Kasumi-1 (cell line): ENCODE results near the gene CRIP1.

ENCODE experiments used
- DNase-seq, 2 experiments: peaks; one replicate each; lab custom pipeline; 2025; lab: John Stamatoyannopoulos, UW

The CRIP1 gene

DNA sequence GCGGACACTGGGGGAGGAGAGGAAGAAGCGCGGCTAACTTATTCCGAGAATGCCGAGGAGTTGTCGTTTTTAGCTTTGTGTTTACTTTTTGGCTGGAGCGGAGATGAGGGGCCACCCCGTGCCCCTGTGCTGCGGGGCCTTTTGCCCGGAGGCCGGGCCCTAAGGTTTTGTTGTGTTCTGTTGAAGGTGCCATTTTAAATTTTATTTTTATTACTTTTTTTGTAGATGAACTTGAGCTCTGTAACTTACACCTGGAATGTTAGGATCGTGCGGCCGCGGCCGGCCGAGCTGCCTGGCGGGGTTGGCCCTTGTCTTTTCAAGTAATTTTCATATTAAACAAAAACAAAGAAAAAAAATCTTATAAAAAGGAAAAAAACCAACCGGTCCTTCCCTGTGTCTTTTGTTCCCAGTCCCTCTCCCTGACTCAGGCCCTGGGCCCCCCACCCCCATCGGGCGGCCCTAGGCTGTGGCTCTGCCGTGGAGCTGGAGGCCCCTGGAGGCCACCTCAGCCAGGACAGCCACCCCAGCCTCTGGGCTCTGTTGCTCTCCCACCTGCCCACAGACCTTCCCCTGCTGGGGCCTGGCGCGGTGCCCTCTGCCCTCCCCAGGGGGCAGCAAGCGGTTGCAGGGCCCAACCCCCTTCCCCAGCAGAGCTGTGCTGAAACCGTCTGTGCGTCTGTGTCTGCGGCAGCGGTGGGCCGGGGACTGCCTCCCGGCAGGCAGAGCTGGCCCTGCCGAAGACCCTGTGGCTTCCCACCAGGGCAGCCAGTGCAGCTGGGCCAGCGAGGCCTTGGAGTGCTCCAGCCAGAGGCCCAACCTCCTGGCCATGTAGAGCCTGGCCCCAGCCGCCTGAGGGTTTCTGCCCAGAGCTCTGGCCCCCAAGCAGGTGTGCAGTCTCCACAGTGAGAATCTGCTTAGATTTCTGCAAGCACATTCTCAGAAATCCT, 16.1 kb upstream of the CRIP1 start:
- DNase-seq, result no peak

DNA sequence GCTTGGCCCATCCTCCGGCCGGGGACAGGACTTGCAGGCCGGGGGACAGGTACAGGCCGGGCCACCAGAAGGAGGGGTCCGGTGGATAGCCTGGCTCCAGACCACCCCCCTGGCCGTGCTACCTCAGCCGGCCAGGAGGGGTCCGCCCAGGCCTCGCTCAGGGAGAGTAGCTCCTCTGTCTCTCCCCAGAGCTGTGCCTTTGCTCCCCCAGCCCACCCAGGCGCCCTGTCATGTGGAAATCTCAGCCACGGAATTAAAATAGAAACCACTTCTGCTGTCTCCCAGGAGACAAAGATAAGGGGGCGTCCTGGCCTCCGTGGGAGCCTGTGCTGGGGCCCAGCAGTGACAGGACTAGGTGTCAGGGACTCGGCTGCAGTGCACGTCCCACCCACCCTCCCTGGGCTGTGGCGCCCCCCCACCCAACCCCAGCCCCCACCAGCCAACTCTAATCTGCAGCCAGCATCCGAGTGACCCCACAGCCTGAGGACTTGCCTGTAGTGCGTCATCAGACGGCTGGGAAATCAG, 15.3 kb upstream of the CRIP1 start:
- no peak for DNase-seq

DNA sequence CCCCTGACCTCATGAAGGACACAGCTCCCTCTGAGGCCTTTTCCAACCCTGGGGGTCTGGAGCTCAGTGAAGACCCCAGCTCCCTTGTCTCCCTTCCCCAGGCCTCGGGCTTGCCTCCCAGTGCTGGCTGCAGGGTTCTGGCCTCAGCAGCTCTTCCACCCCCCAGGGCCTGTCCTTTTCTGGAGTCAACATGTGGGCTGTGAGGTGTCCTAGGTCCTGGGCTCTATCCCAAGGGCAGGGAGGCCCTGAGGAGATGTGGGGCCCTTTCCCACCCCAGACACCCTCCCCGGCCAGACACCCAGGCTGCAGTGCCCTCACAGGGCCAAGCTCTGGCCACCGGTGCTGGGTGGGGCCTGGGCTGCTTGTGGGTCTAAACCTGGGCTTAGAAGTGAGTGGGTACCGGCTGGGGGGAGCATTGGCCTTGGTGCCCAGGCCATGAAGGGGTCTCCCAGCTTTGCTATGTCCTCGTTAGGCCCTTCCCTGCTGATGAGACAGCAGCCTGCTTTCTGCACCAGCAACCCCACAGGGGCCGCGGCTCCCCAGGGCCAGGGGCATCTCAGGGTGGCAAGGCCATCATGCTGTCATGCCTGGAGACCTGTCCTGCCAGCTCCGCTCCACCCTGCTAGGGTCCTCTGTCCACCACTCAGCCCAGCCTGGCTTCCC, 14.7 kb upstream of the CRIP1 start:
- DNase-seq, result no peak

DNA sequence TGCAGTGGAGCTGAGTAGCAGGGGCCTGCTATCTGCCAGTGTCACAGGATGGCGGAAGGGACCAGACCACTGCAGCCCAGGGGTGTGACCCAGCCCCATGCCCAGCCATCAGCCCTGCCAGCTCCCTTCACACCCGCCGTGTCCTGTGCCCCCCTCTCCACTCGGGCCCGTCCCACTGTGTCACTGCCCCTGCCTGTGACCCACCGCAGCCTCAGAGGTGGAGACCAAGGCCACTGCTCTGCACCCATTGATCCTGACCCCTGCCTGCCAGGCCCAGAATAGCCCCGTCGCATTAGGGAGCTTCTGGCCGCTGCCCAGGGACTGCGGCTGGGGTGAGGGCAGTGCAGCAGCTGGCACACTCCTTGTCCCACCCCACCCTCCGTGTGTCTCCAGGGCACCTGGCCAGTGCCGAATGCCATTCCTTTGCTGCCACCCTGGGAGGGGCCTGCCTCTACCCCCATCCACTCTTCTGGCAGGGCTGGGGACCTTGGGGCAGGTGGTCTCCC, 14.1 kb upstream of the CRIP1 start:
- no peak for DNase-seq

DNA sequence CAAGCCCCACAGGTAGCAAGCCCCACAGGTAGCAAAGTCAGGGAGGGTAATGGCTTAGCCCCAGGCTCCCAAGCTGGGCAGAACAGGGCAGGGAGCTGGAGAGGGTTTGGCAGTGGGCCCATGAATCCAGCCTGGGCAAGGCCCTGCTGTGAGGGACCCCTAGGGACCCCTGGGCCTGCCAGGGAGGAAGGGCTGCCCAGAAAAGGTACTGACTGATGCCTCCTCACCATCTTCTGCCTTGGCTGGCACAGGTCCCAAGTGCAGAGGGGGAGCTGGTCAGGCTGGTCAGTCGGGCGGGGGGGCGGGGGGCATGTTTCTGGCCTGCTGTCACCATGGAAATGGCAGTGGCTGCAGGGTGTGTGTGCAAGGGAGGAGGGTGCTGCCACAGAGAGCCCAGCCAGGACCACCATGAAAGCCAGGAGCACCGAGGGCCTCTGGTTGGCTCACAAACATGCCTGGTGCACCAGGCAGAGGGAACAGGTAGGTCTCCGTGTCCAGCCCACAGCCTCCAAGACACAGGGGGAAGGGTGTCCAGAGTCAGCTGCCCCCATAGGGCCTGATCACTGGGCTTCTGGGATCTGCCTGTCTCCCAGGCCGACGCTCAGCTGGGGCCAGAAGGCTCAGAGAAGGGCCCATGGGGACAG, 13.5 kb upstream of the CRIP1 start:
- DNase-seq, result no peak

DNA sequence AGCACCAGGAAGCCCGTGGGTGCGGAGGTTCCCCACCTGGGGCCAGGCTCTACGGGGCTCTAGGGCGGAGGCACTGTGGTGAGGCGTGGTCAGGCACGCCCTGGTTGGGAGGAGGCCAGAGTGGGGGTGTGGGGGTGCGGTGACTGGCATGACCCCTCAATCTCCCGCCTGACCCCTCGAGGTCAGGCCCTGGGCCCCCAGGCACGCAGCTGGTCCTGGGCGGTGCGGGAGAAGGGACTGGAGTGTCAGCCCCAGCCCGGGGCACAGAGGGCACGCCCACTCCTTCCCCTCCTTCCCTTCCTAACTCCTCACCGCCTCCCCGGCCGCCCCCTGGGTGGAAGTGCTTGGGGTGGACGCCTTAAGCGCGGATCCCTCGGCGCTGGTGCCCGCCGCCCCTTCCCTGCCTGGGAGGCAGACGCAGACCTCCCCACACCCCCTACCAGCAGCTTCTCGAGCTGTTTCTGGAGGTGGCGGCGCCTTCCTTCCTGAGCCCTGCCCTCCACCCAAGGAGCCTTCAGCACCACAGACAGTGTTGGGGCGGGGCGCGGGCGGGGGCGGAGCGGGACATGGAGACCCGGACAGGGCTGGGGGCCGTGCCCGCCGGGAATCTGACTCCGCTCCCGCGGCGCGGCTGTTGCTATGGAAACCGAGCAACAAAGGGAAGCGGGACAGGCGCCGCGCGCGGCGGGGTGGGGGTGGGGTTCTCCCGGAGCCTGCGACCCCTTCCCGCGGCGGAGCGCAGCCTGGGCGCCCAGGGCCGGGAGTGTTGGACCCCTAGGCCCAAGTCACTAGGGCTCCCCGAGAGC, 12.8 kb upstream of the CRIP1 start:
- DNase-seq, result peak; percentile 63 to 73

DNA sequence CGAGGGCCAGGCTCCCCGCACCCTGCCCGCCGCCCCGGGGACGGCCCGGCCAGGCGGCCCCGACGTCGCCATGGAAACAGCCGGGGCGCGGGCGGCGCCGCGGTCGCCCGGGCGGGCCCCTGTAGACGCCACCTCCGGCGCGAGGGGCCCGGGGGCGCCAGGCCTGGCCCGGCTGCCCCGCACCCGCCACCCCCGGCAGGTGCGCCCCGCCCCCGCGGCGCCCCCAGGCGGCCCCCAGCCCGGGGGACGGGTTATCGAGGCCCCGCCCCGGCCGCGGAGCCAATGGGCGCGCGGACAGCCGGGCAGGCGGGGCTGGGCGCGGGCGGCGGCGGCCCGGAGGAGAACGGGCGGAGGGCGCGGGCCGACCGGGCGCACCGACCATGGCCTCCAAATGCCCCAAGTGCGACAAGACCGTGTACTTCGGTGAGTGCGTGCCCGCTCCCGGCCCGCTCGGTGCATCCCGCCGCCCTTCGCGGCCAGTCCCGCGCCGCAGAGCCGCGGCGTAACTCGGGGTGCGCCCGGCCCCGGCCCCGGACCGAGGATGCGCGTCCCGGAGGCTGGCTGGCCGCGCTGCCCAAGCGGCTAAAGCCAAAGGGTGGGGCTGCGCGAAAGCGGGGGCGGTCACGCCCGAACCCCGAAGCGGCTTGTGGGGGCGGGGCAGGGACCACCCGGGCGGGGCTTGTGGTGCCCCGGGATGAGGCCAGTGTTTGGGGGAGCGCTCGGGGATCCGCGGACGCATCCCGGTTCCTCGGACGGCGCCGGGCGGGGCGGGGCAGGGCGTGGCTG, 12.0 kb upstream of the CRIP1 start, which contains the start of gene CRIP2:
Gene CRIP2 (plus strand): TSS at position 339 of the 786 bp plus-strand sequence. CDS start 42 bp downstream, at position 381.
- DNase-seq, result no peak

DNA sequence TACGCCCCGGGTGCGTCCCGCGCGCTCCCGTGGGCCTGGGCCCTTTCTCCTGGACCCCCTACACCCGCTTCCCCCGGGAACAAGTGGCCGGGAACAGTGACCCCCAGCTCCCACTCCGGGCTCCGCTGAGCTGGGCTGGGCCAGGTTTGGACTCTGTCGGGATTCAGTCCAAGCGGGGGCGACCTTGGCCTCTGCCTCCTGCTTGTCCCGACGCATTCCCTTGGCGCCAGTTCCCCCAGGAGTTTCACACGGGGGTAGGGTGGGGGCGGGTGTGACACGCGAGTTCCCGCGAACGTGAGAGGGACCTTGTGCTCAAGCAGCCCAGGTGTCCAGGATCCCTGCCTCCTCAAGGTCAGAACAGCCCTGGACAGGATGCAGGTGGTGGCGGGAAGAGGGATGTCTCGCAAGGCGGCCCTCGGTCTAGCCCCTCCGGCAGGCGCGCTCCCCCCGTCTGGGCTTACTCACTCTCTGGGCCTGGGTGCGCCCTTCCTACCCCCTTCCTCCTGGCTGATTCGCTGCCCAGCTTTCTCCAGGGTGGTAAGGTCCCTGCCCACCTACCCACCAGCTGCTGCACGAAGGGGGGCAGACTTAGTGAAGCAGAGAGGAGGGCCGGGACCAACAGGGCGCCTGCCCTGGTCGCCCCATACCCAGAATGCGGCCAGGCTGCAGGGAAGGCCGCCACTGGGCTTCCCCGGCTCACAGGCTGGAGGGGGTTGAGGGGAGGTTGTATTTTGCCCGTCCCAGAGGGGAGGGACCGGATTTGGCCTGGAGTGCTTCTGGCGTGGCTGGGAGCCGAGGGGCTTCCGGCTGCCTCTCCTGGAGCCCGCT, 11.2 kb upstream of the CRIP1 start:
- no peak for DNase-seq

DNA sequence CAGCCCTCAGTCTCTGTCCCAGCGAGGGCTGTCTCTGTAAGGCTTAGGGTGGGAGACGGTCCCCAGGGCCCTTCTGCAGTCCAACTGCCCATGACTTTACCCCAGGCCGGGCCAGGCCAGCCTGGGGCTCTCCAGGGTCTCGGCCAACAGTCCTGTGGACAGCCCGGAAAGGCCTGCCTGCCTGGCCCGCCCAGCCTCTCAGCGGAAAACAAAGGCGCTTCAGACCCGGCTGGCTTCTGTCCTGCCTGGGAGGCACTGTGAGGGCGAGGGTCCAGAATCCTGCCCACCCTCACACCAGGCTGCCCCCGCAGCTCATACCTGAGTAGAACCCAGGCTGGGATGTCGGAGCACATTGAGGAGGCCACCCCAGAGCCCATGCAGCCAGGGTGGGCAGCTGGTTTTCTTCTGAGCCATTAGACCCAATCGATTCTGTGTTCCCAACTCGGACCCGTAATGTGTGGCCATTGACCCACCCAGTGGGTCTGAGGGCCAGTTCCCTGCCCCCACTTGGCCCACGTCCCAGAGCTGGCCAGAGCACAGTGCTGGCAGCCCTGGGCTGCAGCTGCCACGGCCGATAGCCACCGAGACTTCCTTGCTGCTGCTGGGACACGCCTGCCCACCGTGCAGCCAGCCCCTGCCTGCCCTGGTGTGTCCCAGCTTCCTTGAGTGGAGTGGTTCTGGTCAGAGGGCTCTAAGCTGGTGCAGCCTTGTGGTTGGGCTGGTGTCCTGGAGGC, 10.4 kb upstream of the CRIP1 start:
- no peak for DNase-seq

DNA sequence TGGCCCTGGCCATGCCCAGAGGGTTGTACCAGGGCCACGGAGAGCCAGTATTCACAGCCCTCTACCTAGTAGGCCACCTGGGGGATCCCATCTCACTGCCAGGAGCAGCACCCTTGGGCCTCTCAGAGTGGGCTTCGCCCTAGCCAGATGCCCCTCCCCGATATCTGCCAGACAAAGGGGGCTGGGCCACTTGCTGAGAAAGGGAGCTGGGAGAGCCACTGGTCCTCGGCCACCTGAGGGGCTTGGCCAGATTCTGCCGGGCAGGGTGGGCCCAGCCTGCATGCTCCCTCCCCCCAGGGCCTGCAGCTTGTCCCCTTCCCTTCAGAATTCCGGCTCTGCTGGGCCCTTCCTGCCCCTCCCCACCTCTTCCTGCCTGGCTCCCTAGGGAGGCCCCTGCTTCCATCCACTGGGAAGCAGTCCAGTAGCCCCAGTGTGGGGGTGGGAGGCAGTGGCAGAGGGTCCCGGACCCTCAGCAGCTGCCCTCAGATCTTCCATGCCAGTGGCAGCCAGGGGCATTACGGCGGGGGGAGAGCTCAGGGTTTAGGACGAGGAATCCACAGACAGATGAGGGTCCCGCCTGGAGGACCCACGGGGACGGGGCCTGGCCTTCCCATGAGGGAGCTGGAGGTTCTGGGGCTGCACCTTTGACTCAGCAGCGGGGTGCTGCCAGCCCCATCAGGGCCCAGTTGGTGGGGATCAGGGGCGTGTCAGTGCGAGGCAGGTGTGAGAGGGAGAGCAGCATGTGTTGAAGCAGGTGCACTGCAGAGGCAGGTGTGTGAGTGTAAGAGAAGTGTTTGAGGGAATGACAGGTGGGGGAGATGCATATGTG, 9.6 kb upstream of the CRIP1 start:
- DNase-seq, result no peak

DNA sequence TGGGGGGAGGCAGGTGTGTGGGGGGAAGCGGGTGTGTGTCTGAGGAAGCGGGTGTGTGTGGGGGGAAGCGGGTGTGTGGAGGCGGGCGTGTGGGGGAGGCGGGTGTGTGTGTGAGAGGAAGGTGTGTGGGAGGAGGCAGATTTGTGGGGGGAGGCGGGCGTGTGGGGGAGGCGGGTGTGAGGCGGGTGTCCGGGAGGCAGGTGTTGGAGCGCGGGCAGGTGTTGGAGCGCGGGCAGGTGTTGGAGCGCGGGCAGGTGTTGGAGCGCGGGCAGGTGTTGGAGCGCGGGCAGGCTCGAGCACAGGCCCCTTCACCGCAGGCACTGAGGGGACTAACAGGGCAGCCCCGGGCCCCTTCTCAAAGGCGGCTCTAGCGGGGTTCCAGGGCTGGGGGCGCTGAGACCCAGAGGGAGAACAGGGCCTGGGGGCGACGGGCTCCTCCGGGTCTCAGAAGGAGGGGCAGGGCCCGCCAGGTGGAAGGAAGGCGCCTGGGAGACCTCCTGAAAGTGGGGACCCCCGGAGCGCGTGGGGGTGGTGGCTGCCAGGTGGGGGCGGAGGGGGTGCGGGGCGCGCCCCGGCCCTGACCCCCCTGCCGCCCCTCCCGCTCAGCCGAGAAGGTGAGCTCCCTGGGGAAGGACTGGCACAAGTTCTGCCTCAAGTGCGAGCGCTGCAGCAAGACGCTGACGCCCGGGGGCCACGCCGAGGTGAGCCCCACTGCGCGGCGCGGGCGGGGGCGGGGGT, 8.9 kb upstream of the CRIP1 start:
- peak; percentile 5 to 17 for DNase-seq

DNA sequence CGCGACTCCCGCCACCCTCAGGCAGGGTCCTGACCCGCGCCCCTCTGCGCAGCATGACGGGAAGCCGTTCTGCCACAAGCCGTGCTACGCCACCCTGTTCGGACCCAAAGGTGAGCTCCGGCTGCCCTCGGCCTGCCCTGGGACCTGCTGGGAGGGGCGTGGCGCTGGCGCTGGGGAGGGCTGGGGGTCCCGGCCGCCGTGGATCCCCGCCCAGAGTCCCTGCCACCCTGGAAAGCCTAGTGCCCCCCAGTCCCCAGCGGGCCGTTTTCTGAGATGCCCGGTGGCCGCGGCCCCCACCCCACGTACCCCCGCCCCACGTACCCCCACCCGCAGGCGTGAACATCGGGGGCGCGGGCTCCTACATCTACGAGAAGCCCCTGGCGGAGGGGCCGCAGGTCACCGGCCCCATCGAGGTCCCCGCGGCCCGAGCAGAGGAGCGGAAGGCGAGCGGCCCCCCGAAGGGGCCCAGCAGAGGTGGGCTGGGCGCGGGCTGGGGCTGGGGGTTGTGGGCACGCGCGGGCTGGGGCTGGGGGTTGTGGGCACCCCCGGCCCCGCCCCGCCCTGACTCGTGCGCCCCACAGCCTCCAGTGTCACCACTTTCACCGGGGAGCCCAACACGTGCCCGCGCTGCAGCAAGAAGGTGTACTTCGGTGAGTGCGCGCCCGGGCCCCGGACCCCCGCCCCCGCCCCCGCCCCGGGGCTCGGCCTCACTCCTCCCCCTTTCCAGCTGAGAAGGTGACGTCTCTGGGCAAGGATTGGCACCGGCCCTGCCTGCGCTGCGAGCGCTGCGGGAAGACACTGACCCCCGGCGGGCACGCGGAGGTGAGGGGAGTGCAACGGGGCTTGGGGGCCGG, 8.1 kb upstream of the CRIP1 start:
- DNase-seq, result no peak

DNA sequence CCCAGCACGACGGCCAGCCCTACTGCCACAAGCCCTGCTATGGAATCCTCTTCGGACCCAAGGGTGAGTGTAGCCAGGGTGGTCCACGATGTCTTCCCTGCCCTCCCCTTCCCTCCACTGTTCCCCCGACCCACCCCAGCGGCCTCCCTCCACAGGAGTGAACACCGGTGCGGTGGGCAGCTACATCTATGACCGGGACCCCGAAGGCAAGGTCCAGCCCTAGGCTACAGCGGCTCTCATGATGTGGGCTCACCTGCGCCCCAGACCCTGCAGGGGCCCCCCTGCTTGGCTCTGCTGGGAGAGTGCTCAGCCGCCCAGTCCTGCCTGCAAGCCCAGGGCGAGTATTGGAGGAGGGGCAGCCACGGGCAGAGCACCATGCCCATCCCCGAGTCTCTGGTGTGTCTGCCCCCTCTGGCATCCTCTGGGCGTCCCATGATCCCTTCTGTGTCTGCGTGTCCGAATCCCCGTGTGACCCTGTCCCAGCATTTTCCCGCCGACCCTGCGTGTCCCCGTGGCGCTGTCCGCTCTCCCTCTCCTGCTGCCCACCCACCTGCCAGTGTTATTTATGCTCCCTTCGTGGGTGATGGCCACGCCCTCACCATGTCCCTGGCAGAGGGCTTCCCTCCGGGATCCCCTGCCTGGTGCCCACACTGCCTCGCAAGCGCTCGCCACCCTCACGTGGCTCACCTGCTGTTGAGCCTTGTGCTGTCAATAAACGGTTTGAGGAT, 7.1 kb upstream of the CRIP1 start:
- DNase-seq, result no peak

DNA sequence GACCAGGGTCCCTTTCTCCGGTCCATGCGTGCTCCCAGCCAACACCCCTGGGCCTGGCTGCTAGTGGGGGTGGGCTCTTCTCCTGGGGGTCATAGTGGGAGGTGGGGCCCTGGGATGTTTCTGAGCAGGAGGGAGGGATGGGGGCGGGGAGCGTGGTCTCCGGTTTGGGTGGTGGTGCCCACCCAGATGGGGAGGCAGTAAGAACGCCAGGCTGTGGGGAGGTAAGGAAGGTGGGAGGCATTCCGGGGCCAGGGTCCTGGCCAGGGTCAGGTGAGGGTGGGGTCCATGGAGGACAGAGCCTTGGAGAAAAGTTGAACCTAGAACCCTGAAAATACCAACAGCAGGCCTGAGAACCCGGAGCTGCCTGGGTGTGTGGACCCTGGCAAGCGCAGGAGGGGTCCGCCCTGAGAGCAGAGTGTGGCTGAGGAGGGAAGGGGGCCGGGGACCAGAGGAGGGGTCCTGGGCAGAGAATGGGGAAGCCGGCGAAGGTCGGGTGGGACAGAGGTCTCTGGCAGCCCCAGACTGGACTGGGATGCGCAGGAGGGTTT, 6.4 kb upstream of the CRIP1 start:
- DNase-seq, result no peak
